Esophagus squamous epithelium (tissue), 5 donors: ENCODE measurements around the gene STK24. TPM values are rescaled to one million over a fixed set of nuclear protein-coding genes. Genes with fewer than 3 reads are reported as not detected.

Source experiments
- DNase-seq: peaks from one replicate; lab custom pipeline; 2025; lab: John Stamatoyannopoulos, UW
- H3K27ac ChIP-seq, 4 donors: fragments of 200-600 bp; sonication (generic); one replicate each; pipeline ENCODE4 v1.5.1; 2016 to 2019; ENCODE audit warnings: mild to moderate bottlenecking in 1 of 4
- H3K27me3 ChIP-seq, 4 donors: fragments of 200-600 bp; sonication (generic); 1 replicate in 3 of 4; 2 replicates in 1 of 4; pipeline versions ENCODE4 v1.5.1 to v1.6.0; 2017 to 2021; ENCODE audit warnings: antibody characterized with exemption in 1 of 4
- H3K36me3 ChIP-seq, 3 donors: fragments of 200-600 bp; sonication (generic); one replicate each; pipeline ENCODE4 v1.5.1; 2016 to 2019
- H3K4me1 ChIP-seq, 3 donors: fragments of 200-600 bp; sonication (generic); one replicate each; pipeline ENCODE4 v1.5.1; 2017 to 2019
- H3K4me3 ChIP-seq, 4 donors: fragments of 200-600 bp; sonication (generic); 1 replicate in 3 of 4; 2 replicates in 1 of 4; pipeline ENCODE4 v1.5.1; 2016 to 2019; ENCODE audit warnings: mild to moderate bottlenecking in 2 of 4, moderate library complexity in 1 of 4
- H3K9me3 ChIP-seq, 3 donors: fragments of 200-600 bp; sonication (generic); one replicate each; pipeline ENCODE4 v1.5.1; 2016 to 2019
- CTCF ChIP-seq, 6 experiments: fragments of 450-650 bp in 4 of 6; fragments of 200-600 bp in 2 of 6; sonication (generic) in 2 of 6; IDR thresholded peaks; one replicate each; pipeline ENCODE4 v1.5.1; 2016 to 2019; ENCODE audit warnings: antibody characterized with exemption in 6 of 6, mild to moderate bottlenecking in 4 of 6, moderate library complexity in 4 of 6
- POLR2A ChIP-seq, 4 donors: fragments of 450-650 bp; IDR thresholded peaks; one replicate each; pipeline ENCODE4 v1.6.1; 2017; ENCODE audit warnings: antibody characterized with exemption in 4 of 4, mild to moderate bottlenecking in 4 of 4, moderate library complexity in 3 of 4
- WGBS, 2 donors: methylation state at CpG; one replicate each; pipeline ENCODE4 v1.1.5; 2018; 5-methylcytosine and 5-hydroxymethylcytosine counted together
- intact Hi-C: fragments of 100-400 bp; cut with DNase I; formaldehyde crosslinking; loops from one replicate; pipeline ENCODE4 v1.15.0; 2022
- total RNA-seq, 4 donors: library from RNA; depleted of rRNA; stranded (reverse); fragments of >200 nt; gene quantifications; one replicate each; pipeline ENCODE4 v1.1.0, GENCODE V29; 2016
- donor health status: DM: yes; HTN: yes; CAD: no.

STK24 gene
- total RNA-seq, 4 donors from 2014 or later: 119 to 156 (median 130) TPM

- DNase-seq: no peak
- H3K4me1 ChIP-seq: peaks cover 26 to 91% (median 58%) of the 10 kb centered on the region in 3 donors
Measured at GRCh38 chr13:98495627-98496478, 81.1 kb downstream of the STK24 start.

GRCh38 chr13:98494769-98495168 lies 82.1 kb downstream of the STK24 start:
- Histone ChIP-seq H3K4me3 (no peak overlapping the region), H3K27me3 (no peaks in the 10 kb centered on the region), H3K36me3 (peaks cover 0 to 32% (median 3%) of the 10 kb centered on the region in 3 donors), H3K27ac (peak overlapping the region; percentile 53 to 92 (median 83)), H3K9me3 (no peaks in the 10 kb centered on the region), H3K4me1 (peaks cover 26 to 92% (median 58%) of the 10 kb centered on the region in 3 donors)
- TF ChIP-seq CTCF (IDR thresholded peaks at IDR 0.05): no peak
- TF ChIP-seq POLR2A (IDR thresholded peaks at IDR 0.05): no peak
- no peak for DNase-seq
- WGBS, 2 donors: 99% methylated on average over 7 of the region's 13 CpGs; no CpG with 5 or more reads in 1 of the 2 donors
- intact Hi-C loops: no loop called here

More at GRCh38 chr13:98495627-98496478, 81.1 kb downstream of the STK24 start:
- intact Hi-C loops: no loop called here
- peak overlapping the region; percentile 57 to 92 (median 83) for H3K27ac ChIP-seq
- no peaks in the 10 kb centered on the region for H3K27me3 ChIP-seq
- no peaks in the 10 kb centered on the region for H3K9me3 ChIP-seq
- peak overlapping the region in 1 of 4 donors; percentile 39 for H3K4me3 ChIP-seq
- TF ChIP-seq CTCF (IDR thresholded peaks at IDR 0.05) (no peak), POLR2A (IDR thresholded peaks at IDR 0.05) (peak in 1 of 4 donors; percentile 6)
- peaks cover 0 to 29% (median 3%) of the 10 kb centered on the region in 3 donors for H3K36me3 ChIP-seq
- 36 to 56% methylated on average over 13 to 15 of the region's 15 CpGs for WGBS, 2 donors

GRCh38 chr13:98493042-98493712 lies 83.7 kb downstream of the STK24 start:
- Histone ChIP-seq H3K4me3 (no peak overlapping the region), H3K36me3 (peaks cover 0 to 24% (median 0%) of the 10 kb centered on the region in 3 donors), H3K27me3 (no peaks in the 10 kb centered on the region), H3K9me3 (no peaks in the 10 kb centered on the region), H3K4me1 (peaks cover 29 to 93% (median 63%) of the 10 kb centered on the region in 3 donors), H3K27ac (peak overlapping the region in 3 of 4 donors; percentile 68 to 84 (median 82))
- intact Hi-C loops: no loop called here
- 66 to 80% methylated on average over 6 of the region's 6 CpGs for WGBS, 2 donors
- DNase-seq: no peak
- TF ChIP-seq POLR2A (IDR thresholded peaks at IDR 0.05) (no peak), CTCF (IDR thresholded peaks at IDR 0.05) (no peak)

- intact Hi-C loops: no loop called here
- no peak for DNase-seq
- H3K4me3 ChIP-seq: no peak overlapping the region
- 91 to 94% methylated on average over 3 to 6 of the region's 6 CpGs for WGBS, 2 donors
- no peaks in the 10 kb centered on the region for H3K9me3 ChIP-seq
- H3K36me3 ChIP-seq: peaks cover 0 to 22% (median 0%) of the 10 kb centered on the region in 3 donors
- TF ChIP-seq POLR2A (IDR thresholded peaks at IDR 0.05) (no peak), CTCF (IDR thresholded peaks at IDR 0.05) (no peak)
- H3K27me3 ChIP-seq: no peaks in the 10 kb centered on the region
- H3K27ac ChIP-seq: peak overlapping the region; percentile 11 to 84 (median 75)
- H3K4me1 ChIP-seq: peaks cover 25 to 93% (median 60%) of the 10 kb centered on the region in 3 donors
Measured at GRCh38 chr13:98492335-98493041, 84.4 kb downstream of the STK24 start.
